Right renal pelvis (tissue), 4 donors: ENCODE results near the gene RPTOR. TPM values are rescaled to one million over a fixed set of nuclear protein-coding genes. Genes with fewer than 3 reads are reported as not detected.

Source experiments
- DNase-seq, 4 donors: peaks; one replicate each; pipeline ENCODE4 v3.0.0-alpha.2; 2013; ENCODE audit warnings: low read depth in 4 of 4, low spot score in 3 of 4, missing footprints in 1 of 4
- polyA plus RNA-seq, 4 donors: library from polyadenylated mRNA; unstranded; fragments of 120-200 nt; gene quantifications; one replicate each; pipeline ENCODE4 v1.2.1, GENCODE V29; 2013; ENCODE audit not compliant: insufficient read length in 4 of 4

RPTOR gene
- polyA plus RNA-seq, 4 donors, result 17.1 to 21.9 (median 19.5) TPM

GRCh38 chr17:80892019-80892855 is 347.6 kb downstream of the RPTOR start:
- DNase-seq, result no peak

- DNase-seq, result no peak
These were observed 348.4 kb downstream of the RPTOR start for GRCh38 chr17:80892900-80893603.

DNA sequence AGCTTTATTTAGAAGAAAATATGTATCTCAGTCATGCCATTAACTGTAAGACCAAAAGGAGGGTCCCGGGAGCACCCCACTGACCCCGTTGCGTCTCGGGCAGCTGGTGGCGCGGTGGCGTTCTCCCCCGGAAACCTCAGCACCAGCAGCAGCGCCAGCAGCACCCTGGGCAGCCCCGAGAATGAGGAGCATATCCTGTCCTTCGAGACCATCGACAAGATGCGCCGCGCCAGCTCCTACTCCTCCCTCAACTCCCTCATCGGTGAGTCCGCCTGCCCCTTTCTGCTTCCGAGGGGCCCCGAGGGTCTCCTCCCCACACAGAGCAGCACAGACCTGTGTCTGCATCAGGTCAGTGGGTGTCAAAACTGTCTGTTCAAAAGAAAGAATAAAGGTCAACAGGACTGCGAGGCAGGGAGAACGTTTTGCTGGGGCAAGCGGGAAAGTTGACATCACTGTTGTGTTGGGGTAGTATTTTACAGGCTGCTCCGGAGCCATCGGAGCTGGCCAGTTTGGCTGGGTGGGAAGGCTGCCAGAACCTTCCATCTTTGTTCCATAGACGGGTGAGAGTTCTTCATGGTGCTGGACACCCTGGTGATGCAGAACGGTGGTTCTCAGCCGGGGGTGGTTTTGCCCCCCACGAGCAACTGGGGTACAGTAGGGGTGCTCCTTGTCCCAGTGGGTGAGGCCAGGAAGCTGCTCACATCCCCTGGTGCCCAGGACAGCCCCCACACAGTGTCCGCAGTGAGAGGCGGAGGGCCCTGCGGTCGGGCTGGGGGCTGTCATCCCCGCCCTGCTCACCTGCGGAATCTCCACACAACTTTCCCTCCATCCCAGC is 349.2 kb downstream of the RPTOR start:
- DNase-seq, result no peak

- DNase-seq, result no peak
These were observed 349.7 kb downstream of the RPTOR start for GRCh38 chr17:80894439-80894721.

- DNase-seq, result no peak
These were observed 350.1 kb downstream of the RPTOR start for GRCh38 chr17:80894726-80895125.

GRCh38 chr17:80895366-80895765 is 350.7 kb downstream of the RPTOR start:
- DNase-seq, result no peak

DNA sequence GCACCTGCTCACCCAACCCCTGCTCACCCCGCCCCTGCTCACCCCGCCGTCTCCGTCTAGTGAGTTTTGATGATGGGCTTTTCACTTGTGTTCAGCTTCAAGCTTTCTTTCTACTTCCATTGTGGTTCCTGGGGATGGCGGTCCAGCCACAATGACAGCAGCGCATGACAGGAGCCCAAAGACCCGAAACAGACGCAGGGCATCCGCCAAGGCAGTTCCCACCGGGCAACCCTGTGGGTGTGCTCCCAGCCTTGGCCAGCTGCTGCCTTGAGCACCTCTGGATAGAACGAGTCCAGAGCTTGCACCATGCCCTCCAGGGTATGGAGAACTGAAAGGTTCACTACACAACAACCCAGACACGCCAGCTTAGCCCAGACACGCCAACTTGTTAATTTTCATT is 354.1 kb downstream of the RPTOR start:
- DNase-seq, result no peak

- DNase-seq, result no peak
These were observed 355.0 kb downstream of the RPTOR start for GRCh38 chr17:80899402-80900268.

DNA sequence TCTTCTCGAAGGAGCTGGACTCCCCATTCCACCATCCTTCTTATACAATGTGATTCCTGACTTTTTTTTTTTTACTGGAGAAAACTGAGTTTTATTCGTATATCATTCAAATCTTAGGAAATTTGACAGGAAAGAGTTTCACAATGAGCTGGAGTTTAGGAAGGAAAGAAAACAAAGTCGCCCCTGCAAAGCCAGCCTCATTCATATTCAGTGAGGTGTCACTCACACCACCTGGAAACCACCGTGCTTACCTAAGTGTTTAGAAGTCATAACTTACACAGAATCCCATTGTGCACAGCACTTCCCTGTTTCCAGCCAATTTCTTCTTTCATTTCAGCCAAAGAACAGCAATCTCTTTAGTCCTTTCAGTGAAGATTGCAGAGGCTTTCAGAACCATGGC is 356.7 kb downstream of the RPTOR start:
- no peak for DNase-seq

DNA sequence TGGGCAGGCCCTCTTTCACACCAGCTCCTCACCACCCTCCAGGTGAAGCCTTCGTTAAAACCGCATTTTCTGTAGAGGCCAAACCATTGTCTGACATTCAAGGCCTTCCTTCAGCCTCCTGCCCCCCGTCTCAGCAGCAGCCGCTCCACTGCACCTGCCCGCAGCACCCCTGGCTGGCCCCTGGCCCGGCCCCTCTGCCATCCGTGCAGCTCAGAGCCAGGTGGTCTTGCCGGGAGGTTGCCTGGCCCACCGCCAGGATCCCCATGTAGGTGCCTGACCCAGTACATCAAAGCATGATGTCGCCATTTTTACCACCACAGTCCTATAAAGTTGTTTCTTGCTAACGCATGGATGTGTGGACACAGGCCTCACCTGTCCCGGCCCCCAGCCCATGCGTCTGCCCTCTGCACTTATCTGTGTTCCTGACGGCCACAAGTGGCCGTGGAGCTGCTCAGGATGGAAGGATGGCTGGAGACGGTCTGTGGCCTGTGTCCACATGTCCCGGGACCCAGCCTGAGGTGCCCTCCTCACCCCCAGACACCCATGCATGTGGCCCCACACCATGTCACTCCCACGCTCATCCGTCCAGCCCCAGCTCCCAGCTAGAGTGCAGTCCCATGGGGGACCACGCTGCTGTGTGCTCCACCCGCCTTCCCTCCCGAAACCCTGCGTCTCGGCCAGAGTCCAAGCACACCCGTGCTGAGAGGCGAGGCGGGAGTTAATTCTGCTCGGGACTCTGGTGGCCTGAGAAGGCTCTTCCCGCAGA is 357.7 kb downstream of the RPTOR start:
- no peak for DNase-seq

DNA sequence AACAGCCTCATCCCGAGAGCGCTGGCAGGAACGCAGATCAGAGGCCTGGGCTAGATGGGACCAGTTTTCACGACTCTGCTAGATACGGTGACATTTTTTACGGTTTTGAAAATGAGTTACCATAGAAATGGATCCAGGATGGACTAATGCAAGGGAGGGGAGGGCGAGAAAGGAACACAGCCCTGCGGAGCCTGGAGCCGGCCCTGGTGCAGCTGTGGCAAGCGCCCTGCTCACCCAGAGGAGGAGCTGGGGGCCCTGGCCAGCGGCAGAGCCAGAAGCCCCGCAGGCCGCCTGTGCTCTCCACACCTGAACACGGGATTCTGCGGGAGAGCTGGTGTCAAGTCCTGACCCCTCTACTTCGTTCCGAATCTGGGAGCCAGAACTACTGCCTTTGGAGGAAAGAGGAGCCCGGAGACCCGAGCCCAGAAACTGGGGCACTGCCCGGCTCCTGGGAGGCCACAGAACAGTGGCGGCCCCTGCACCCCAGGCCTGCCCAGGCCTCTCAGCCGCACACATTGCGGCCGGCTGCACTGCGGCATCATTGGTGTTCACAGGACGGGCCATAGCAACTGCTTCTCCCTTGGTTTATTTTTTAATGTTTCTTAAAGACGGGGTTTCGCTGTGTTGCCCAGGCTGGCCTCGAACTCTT is 358.4 kb downstream of the RPTOR start:
- no peak for DNase-seq

DNA sequence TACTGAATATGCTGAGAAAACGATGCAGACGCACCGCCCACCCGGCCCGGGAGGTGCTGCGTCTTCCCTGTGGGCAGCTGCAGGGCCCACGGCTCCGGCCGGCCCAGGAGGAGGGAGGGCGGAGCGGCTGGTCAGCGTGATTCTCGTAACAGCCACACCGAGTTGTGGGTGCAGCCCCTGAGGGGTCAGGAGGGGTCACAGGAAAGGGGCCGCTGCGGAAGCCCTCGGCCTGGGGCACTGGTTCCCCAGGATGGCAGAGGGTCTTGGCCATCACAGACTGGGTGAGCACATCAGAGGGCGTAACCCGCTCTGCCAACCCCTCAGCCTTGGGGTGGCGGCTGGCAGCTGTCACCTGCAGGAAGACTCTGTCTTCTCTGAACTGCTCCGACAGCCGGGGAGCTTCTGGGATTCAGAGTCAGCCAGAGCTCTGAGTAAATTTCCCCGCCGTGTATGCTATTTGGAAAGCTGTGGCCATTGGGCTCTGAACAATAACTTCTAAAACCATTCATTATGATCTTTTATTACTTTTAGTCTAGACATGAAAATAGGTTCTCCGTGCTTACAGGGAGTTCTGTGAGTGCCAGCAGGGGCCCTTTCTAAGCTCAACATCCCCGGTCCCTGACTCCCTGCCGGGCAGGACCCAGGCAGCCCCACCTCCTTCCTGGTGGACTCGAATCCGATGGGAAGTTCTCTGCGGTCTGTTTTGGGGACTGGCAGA is 359.6 kb downstream of the RPTOR start:
- DNase-seq, result no peak

DNA sequence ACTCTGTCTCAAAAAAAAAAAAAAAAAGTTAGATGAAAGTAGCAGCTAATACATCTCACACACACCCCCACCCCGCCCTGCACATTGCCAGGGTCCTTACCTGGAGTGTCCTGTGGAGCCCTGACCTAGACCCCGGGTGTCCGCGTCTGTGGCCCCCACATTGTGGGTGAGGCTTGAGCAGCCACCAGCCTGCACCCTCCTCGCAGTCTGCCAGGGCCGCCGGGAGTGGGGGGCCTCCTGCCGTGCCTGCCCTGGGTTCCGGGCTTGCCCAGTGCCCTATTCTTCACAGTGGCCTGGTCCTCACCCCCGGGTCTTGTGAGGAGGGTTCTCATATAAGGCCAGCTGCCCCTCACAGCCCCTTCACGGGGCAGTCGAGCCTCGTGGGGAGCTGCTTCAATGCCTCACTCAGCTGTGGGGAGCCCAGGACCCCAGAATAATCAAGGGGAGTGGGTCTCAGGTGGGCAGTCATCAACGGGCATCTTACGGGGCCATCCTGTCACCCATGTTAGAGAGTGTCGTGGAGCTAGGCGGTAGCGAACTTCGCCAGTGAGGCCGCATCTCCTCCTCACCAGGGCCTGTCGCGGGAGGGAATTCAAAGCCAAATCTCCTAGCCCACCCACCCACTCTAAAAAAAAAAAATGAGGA is 361.1 kb downstream of the RPTOR start:
- no peak for DNase-seq

GRCh38 chr17:80906364-80907259 is 362.0 kb downstream of the RPTOR start:
- no peak for DNase-seq

GRCh38 chr17:80907281-80907680 is 362.6 kb downstream of the RPTOR start:
- DNase-seq, result no peak

- no peak for DNase-seq
These were observed 363.6 kb downstream of the RPTOR start for GRCh38 chr17:80908211-80908610.

- no peak for DNase-seq
These were observed 364.1 kb downstream of the RPTOR start for GRCh38 chr17:80908776-80909175.
